Common myeloid progenitor, CD34-positive (primary cell): ENCODE measurements around the gene RAB7A.

Experiments
- CTCF ChIA-PET: fragments of 350-600 bp; sonication (Branson Sonifier 250); formaldehyde crosslinking; loops from one replicate; lab custom pipeline; 2021; ENCODE audit warnings: antibody characterized with exemption; lab: Charles Lee
- POLR2A ChIA-PET: fragments of 350-600 bp; sonication (Branson Sonifier 250); formaldehyde crosslinking; loops from one replicate; lab custom pipeline; 2021; ENCODE audit warnings: antibody characterized with exemption; lab: Charles Lee
- DNase-seq, 3 donors: peaks; one replicate each; pipeline versions ENCODE4 v3.0.0 to v3.0.0-alpha.2; 2013
- H3K27ac ChIP-seq, 2 experiments: 1 replicate in 1 of 2; 2 replicates in 1 of 2; pipeline ENCODE4 v1.7.0; 2013; ENCODE audit warnings: inconsistent platforms in 2 of 2, low read length in 2 of 2, mild to moderate bottlenecking in 2 of 2, low read depth in 1 of 2, moderate library complexity in 1 of 2; ENCODE audit not compliant: severe bottlenecking in 2 of 2, insufficient read depth in 1 of 2, poor library complexity in 1 of 2
- H3K27me3 ChIP-seq, 5 experiments: replicated peaks in 2 of 5; 1 replicate in 3 of 5; 2 replicates in 2 of 5; pipeline versions ENCODE4 v1.6.1 to v1.7.0; 2013; ENCODE audit warnings: low read length in 4 of 5, mild to moderate bottlenecking in 2 of 5, moderate library complexity in 2 of 5, inconsistent platforms in 1 of 5; ENCODE audit not compliant: insufficient read depth in 5 of 5, control insufficient read depth in 4 of 5
- H3K36me3 ChIP-seq, 4 experiments: 1 replicate in 2 of 4; 2 replicates in 2 of 4; pipeline versions ENCODE4 v1.6.1 to v1.7.0; 2013; ENCODE audit warnings: low read length in 3 of 4, control low read depth in 1 of 4, mild to moderate bottlenecking in 1 of 4; ENCODE audit not compliant: control insufficient read depth in 4 of 4, insufficient read depth in 4 of 4
- H3K4me1 ChIP-seq, 4 experiments: 1 replicate in 3 of 4; 2 replicates in 1 of 4; pipeline versions ENCODE4 v1.6.1 to v1.7.1; 2013; ENCODE audit warnings: low read length in 3 of 4, mild to moderate bottlenecking in 3 of 4, control low read depth in 1 of 4, inconsistent platforms in 1 of 4, moderate library complexity in 1 of 4; ENCODE audit not compliant: control insufficient read depth in 4 of 4, insufficient read depth in 4 of 4; ENCODE audit errors: control extremely low read depth in 1 of 4
- H3K4me3 ChIP-seq, 7 experiments: 1 replicate in 4 of 7; 2 replicates in 3 of 7; pipeline versions ENCODE4 v1.5.1 to v1.7.0; 2013; ENCODE audit warnings: mild to moderate bottlenecking in 7 of 7, low read length in 6 of 7, moderate library complexity in 6 of 7, inconsistent platforms in 2 of 7, low read depth in 2 of 7, control low read depth in 1 of 7; ENCODE audit not compliant: insufficient read depth in 4 of 7, control insufficient read depth in 1 of 7; ENCODE audit errors: extremely low read depth in 1 of 7
- H3K9me3 ChIP-seq, 5 experiments: 1 replicate in 4 of 5; 2 replicates in 1 of 5; pipeline versions ENCODE4 v1.6.1 to v1.7.1; 2013; ENCODE audit warnings: low read length in 4 of 5, mild to moderate bottlenecking in 2 of 5, inconsistent platforms in 1 of 5, low read depth in 1 of 5, moderate library complexity in 1 of 5; ENCODE audit not compliant: control insufficient read depth in 4 of 5, insufficient read depth in 2 of 5; ENCODE audit errors: control extremely low read depth in 1 of 5
- WGBS: methylation state at CpG from one replicate; pipeline ENCODE4 v1.1.5; 2013; ENCODE audit not compliant: insufficient coverage; 5-methylcytosine and 5-hydroxymethylcytosine counted together

The RAB7A gene

GRCh38 chr3:128784843-128785242 is 58.9 kb downstream of the RAB7A start:
- no peak overlapping the region for H3K4me3 ChIP-seq
- no peaks in the 10 kb centered on the region for H3K9me3 ChIP-seq
- peaks cover 17 to 55% (median 39%) of the 10 kb centered on the region in 4 experiments for H3K4me1 ChIP-seq
- ChIA-PET CTCF (interaction anchor here (0.7 to 3.9 kb wide), 8 partner anchors 11 to 83 kb away, joined by 3 to 22 read pairs (median 4); no protein-coding TSS in a partner anchor), POLR2A (no interaction called here)
- no peak for DNase-seq
- H3K27me3 ChIP-seq, result no peaks in the 10 kb centered on the region
- H3K27ac ChIP-seq, result no peak overlapping the region
- peaks cover 0 to 5% (median 0%) of the 10 kb centered on the region in 4 experiments for H3K36me3 ChIP-seq
- WGBS, result no CpG with 5 or more reads among the region's 3 CpGs

GRCh38 chr3:128786434-128787020 is 60.5 kb downstream of the RAB7A start:
- H3K27me3 ChIP-seq, result no peaks in the 10 kb centered on the region
- no peak overlapping the region for H3K27ac ChIP-seq
- no peak for DNase-seq
- peaks cover 0 to 5% (median 0%) of the 10 kb centered on the region in 4 experiments for H3K36me3 ChIP-seq
- CTCF ChIA-PET, result interaction anchor here (0.7 to 3.9 kb wide), 10 partner anchors 9 to 106 kb away, joined by 3 to 22 read pairs (median 3); no protein-coding TSS in a partner anchor
- no CpG with 5 or more reads among the region's 3 CpGs for WGBS
- H3K4me3 ChIP-seq, result no peak overlapping the region
- H3K9me3 ChIP-seq, result no peaks in the 10 kb centered on the region
- H3K4me1 ChIP-seq, result peaks cover 17 to 68% (median 47%) of the 10 kb centered on the region in 4 experiments
- POLR2A ChIA-PET, result no interaction called here

DNA sequence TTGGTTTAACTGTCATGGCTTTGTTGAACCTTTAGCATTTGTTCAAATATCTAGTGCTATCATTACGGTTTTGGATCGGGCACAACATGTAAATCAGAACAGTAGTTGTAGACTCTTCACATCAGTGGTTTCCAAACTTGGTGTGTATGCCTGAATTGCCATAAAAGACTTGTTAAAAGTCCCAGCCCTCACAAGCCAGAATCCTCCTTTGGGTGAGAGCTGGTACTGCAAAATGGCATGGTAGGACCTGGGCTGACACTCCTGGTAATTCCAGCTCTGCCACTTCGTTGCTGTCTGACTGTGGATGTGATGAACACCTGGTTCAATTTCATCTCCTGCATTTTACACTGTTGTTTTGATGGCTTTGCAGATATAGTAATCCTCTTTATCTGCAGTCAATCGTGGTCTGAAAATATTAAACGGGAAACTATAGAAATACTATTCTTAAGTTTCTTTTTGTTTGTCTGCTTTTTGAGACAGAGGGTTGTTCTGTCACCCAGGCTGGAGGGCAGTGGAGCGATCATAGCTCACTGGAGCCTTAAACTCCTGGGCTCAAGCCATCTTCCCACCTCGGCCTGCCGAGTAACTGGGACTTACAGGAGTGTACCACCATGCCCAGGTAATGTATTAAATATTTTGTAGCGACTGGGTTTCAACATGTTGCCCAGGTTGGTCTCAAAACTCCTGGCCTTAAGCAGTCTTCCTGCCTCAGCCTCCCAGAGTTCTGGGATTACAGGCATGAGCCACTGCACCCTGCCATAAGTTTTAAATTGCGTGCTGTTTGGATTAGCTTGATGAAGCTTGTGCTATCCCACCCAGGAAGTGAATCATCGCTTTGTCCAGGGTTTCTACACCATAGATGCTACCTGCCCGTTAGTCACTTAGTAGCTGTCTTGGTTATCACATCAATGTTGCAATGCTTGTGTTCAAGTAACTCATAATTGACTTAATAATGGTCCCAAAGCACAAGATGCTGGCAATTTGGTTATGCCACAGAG is 61.6 kb downstream of the RAB7A start:
- no peak overlapping the region for H3K4me3 ChIP-seq
- peak; percentile 43 to 60 (median 58) for DNase-seq

GRCh38 chr3:128788268-128788869 is 62.4 kb downstream of the RAB7A start:
- Histone ChIP-seq H3K4me1 (peaks cover 17 to 71% (median 49%) of the 10 kb centered on the region in 4 experiments), H3K27me3 (no peaks in the 10 kb centered on the region), H3K4me3 (peak overlapping the region in 3 of 7 experiments; percentile 3 to 59 (median 50)), H3K36me3 (peaks cover 0 to 5% (median 0%) of the 10 kb centered on the region in 4 experiments), H3K9me3 (no peaks in the 10 kb centered on the region), H3K27ac (peak overlapping the region; percentile 4 to 68)
- ChIA-PET POLR2A (no interaction called here), CTCF (interaction anchor here (1.0 to 3.9 kb wide), 10 partner anchors 7 to 181 kb away, joined by 3 to 22 read pairs (median 4); no protein-coding TSS in a partner anchor)
- WGBS, result 95% methylated on average over 3 of the region's 5 CpGs
- no peak for DNase-seq

More for the DNA sequence above, 61.6 kb downstream of the RAB7A start:
- peaks cover 17 to 70% (median 50%) of the 10 kb centered on the region in 4 experiments for H3K4me1 ChIP-seq
- ChIA-PET POLR2A (no interaction called here), CTCF (interaction anchor here (0.5 to 3.9 kb wide), 18 partner anchors 8 to 180 kb away, joined by 3 to 22 read pairs (median 3); no protein-coding TSS in a partner anchor)
- peaks cover 0 to 5% (median 0%) of the 10 kb centered on the region in 4 experiments for H3K36me3 ChIP-seq
- no peaks in the 10 kb centered on the region for H3K27me3 ChIP-seq
- 96% methylated on average over 9 of the region's 12 CpGs for WGBS
- H3K9me3 ChIP-seq, result no peaks in the 10 kb centered on the region
- H3K27ac ChIP-seq, result no peak overlapping the region

GRCh38 chr3:128794067-128794768 is 68.2 kb downstream of the RAB7A start:
- Histone ChIP-seq H3K27ac (peak overlapping the region in 1 of 2 experiments; percentile 35), H3K27me3 (no peaks in the 10 kb centered on the region), H3K36me3 (peaks cover 10 to 38% (median 31%) of the 10 kb centered on the region in 4 experiments), H3K4me1 (peaks cover 9 to 48% (median 36%) of the 10 kb centered on the region in 4 experiments), H3K4me3 (no peak overlapping the region), H3K9me3 (no peaks in the 10 kb centered on the region)
- ChIA-PET POLR2A (no interaction called here), CTCF (interaction anchor here (0.6 to 4.4 kb wide), 21 partner anchors 8 to 178 kb away, joined by 3 to 26 read pairs (median 4); no protein-coding TSS in a partner anchor)
- WGBS, result 100% methylated on average over 2 of the region's 2 CpGs
- peak; percentile 30 to 77 (median 73) for DNase-seq
